GM18861 (cell line): ENCODE data around the gene CCT3.

ENCODE experiments used
- ATAC-seq: cut with Tn5 transposase; IDR thresholded peaks from one replicate; pipeline ENCODE4 v1.9.1; 2021; ENCODE audit not compliant: unreplicated experiment

The CCT3 gene

DNA sequence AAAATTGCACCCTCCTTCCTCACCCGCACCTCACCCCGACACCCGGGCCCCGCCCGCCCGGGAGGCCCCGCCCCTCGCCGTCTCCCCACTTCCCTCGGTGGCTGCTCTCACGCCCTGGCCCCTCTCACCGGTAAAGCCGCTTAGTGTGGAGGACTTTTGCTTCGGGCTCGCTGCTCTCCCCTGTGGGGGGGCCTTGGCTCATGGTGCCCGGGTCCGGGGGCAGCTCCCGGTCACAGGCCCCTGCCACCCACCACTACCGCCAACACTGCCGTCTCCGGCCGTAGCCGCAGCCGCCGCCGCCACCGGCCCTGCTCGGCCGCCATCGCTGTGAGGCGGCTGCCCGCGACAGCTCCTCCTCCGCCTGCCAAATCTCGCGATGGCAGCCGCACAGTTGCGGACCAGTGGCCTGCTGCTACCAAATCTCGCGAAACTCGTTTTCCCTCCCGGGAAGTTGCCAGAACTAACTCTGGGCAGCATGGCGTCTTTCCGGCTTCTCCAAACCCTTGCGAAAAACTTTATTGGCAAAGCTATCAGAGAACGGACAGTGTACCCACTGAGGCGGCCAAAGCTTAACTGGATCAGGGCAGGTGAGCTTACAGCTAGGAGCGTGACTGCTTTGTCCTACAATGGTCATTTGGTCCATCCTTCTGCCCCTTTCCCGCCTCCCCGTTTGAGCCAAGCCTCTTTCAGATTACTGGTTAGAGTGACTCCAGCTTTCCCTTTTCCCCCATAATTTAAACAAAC is 55.4 kb downstream of the CCT3 start, which contains the start of gene SMG5:
Gene SMG5, minus strand, starts transcription at position 347 of the 744 bp plus-strand sequence. Its CDS starts 145 bp downstream, at position 202.
- ATAC-seq = peak; percentile 72

DNA sequence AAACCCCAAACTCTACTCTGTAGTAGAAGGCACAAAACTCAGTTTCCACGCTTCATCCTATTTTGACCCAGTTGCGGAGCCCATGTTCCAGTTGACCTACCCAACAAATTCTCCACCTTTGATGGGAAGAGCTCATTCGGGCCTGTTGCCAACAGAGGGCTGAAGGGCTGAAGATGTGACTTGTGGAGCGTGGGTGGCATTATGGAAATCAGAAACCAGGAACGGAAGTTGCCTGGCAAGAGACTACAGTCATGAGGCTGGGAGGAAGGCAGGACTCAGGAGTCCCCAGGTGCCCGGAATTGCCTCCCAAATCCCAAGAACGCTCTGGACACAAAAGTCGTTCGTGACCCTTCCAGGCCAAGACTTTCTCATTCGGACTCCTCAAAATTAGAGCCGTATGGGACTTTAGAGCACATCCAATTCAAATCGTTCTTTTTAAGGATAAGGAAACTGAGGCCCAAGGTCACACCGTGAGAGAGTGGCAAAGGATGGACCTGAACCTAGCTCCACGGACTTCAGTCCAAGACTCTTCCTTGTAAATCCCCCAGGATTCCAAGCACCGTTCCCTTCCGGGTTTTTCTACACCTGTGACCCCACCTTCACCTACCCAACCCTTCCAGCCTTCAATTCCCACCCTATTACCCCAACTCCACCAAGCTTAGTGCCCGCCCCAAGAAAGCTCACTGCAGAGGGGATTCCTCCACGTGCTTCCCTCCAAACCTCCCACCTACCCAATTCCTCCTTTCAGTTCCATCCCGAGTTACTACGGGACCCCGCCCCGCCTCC is 56.2 kb downstream of the CCT3 start:
- ATAC-seq = peak; percentile 1

DNA sequence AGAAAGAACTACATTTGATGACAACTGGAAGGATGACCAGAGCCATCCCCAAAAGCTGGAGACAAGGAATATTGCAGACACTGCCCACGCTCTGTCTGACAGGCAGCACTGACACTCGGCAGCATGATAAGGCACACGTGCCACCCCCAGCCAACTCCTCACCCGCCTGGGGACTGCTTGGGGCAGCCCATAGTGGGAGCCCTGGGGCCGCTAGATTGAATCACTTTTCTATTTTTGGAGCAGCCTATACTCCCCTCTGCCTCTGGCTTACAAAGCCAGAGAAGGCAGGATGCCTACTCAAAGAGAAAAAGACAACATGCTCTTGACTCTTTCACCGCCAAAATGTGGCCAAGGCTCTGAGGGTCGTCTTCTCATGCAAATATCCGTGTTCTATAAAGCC is 56.8 kb downstream of the CCT3 start:
- ATAC-seq = peak; percentile 36

DNA sequence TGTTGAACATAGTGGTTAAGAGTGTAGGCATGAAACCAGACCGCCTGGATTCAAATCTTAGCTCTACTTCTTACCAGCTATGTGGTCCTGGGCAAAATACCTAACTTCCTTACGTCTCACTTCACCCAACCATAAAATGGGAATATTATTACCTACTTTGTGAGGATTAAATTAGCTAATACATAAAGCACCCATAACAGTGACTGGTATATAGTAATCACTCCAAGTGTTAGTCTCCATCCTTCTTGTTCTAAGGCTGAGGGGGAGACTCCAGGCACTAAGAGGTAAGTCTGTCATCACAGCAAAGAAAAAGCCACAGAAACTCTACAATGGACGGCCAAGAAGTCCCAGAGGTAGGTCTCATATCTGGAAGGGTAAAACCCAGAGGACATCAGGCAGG is 58.3 kb downstream of the CCT3 start:
- no peak for ATAC-seq

DNA sequence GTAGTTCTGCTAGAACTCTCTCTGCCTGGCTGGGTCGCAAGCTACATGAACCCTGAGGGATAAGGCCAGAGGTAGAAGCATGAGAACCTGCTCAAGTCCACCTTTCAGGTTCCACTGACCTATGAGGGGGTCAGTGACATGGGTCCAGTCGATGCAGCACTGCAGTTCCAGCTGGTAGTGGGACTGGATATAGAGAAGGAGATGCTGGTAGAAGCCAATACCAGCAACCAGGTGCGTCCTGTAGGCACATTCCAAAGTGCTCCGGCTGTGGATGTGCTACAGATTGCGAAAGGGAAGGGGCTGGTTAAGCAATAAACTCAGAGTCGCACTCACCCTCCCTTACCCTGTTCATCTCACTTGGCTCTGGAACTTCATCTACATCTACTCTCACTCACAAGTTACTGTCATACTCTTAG is 61.1 kb downstream of the CCT3 start:
- ATAC-seq = no peak

DNA sequence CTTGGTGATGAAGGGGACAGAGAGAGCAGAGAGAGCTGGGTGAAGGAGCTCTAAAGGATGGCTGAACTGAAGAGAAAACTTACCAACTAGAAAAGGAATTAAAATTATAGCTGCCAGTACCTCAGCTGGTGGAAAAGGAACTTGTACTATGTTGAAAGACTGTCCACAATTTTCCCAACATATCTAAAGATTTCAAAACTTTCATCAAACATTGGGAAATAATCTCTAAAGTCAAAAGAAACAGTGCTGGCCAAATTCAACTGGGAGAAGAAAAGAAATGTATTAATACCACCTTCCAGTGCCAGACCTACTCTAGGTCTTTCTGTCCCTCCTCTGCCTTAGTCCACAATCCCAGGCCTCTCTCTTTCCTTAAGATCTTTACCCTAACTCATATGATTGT is 61.6 kb downstream of the CCT3 start:
- ATAC-seq = no peak

DNA sequence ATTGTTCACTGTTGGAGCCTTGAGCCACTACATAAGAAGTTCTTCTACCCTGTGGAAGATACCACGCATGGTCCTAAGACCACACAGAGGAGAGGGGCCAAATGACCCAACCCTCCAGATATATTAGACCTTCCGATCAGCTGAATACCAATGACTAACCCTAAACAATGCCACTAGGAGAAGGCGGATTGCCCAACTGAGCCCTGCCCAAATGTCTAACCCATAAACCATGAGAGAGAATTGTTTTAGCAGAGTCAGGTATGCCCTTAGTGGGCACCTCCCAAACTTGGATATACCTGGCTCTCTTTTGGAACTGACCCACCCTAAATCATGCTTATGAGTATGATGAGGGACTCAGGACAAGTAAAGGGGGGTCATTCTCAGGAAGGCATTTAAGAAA is 67.8 kb downstream of the CCT3 start:
- no peak for ATAC-seq

DNA sequence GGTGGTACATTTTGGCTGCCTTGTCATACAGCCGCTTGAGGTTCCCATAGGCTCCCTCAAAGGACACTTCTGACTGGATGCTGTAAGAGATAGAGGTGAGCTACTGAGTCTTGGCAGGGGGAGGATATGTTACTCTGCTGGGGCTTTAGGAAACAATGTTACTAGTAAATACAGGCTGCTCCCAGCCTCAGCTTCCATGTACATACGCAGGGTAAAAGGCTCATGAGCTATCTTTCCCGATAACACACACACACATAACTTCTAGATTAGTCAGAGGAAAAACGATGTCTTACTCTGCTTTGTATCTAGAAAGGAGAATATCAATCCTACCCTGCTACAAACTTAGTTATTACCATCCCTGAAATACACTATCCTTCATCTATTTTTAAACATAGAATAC is 69.8 kb downstream of the CCT3 start:
- no peak for ATAC-seq

DNA sequence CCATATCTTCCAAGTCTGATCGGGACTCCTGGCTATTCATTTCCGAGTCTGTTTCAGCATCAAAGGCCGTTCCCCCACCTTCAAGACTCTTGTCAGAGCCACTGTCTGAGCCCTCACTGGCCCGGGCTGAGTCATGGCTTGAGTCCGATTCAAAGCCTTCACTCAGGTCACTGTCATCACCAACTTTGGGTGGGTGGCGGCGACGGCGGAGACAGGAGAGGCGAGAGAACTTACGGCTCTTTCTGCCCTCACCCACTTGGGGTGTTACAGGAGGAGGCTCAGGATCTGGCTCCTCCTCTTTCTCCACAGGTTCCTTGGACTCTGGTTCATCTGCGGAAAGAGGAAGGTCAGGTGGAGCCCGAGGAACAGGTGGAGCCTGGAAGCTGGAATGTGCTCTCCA is 72.0 kb downstream of the CCT3 start:
- no peak for ATAC-seq

DNA sequence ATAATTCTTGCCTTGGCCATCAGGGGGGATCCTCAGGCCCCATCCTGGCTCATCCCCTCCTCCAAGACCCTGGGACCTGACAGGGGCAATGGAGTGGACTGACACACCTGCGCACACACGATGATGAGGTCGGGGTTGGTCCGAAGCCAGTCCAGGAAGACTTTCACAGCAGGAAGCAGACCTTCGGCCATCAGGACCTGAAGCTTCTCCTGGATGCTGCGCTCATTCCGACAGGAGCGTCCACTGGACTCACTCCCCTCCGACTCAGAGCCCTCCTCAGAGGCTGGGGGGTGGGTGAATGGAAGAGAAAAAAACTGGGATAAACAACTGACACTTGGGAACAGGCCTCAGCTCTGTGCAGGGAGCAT is 74.8 kb downstream of the CCT3 start:
- no peak for ATAC-seq

DNA sequence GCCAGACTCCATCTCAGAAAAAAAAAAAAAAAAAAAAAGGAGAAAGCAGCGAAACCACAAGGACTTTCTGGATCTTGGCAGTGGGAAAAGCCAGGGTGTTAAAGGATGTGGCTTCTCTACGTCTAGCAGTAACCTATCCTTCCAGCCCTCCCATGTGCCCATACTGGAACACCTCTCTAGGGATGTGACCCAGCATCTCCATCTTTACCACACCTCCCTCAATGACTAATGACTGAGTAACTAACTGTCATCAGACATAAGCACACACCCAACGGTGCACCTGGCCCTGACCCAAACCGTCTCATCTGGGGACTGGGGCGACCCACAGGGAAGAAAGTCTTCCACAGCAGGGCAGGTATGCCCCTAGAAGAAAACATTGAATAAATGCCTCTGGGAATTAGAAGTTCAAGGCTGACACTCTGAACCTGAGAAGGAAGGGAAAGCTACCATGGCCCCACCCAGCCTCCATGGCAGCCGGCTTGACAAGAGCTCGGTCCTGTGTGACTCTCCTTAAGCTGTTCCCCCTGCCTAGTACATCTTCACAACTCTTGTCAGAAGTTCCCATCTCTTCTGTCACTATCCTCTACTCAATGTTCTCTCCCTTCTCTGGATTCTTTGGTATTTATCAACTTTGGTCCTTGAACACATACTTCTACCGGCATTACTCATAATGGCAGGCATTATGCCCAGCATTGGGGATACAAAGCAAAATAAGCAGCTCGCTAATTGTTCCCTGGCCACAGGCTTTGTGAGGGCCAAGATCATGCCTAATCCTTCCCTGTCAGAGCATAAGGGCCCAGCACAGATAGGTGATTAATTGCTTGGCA is 75.4 kb downstream of the CCT3 start:
- no peak for ATAC-seq

DNA sequence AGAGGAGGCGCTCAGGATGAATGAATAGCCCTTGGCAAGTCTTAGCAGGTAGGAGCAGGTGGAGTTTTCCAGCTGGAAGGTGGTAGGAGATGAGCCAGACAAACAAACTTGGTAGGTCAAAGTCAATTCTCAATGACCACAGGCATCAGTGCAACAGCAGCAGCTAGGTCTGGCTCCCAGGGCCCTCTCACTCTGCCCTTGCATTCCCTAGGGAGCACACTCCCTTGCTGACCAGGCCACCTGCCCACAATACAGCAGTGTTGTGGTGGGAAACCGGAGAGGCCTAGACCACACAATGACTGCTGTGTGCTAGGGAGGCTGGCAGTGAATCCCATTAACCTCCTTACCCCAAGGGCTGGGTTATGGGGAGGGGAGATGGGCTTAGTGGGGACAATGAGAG is 77.2 kb downstream of the CCT3 start:
- no peak for ATAC-seq

DNA sequence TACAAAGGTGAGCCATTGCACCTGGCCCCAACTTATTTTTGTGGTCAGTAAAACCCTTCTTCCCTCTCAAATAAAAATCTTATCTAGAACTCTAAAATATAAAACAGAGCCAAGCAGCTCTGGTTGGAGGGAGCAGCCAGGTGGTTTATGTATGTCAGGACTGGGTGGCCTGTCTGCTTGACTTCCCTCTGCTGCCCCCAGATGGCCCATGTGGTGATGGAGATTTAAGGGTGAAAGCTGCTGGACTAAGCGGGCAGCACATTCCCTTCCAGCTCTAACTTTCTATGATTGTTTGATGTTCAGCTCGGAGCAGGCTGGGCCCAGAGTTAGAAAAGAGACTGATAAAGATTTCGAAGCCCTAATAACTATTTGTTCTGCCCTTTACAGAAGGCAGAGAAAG is 78.3 kb downstream of the CCT3 start:
- no peak for ATAC-seq
